Breast epithelium (tissue), 3 donors: ENCODE measurements around the gene TIAM1.

ENCODE experiments used
- CTCF ChIP-seq, 3 donors: fragments of 450-650 bp; IDR thresholded peaks; one replicate each; pipeline ENCODE4 v1.5.1; 2016 to 2017; ENCODE audit warnings: antibody characterized with exemption in 3 of 3, mild to moderate bottlenecking in 3 of 3, moderate library complexity in 3 of 3
- POLR2A ChIP-seq: fragments of 450-650 bp; IDR thresholded peaks from one replicate; pipeline ENCODE4 v1.6.1; 2016; ENCODE audit warnings: antibody characterized with exemption, mild to moderate bottlenecking, moderate library complexity
- POLR2AphosphoS5 ChIP-seq, 3 donors: sonication (generic); formaldehyde crosslinking; IDR thresholded peaks; one replicate each; pipeline ENCODE4 v1.6.1; 2017; ENCODE audit warnings: antibody characterized with exemption in 3 of 3

- TF ChIP-seq CTCF (IDR thresholded peaks at IDR 0.05) (no peak), POLR2AphosphoS5 (IDR thresholded peaks at IDR 0.05) (no peak), POLR2A (no peak)
Observed at GRCh38 chr21:31382060-31382459, 38.0 kb upstream of the TIAM1 start.
